ENCODE data around the gene ACSF2.

The ACSF2 gene

DNA sequence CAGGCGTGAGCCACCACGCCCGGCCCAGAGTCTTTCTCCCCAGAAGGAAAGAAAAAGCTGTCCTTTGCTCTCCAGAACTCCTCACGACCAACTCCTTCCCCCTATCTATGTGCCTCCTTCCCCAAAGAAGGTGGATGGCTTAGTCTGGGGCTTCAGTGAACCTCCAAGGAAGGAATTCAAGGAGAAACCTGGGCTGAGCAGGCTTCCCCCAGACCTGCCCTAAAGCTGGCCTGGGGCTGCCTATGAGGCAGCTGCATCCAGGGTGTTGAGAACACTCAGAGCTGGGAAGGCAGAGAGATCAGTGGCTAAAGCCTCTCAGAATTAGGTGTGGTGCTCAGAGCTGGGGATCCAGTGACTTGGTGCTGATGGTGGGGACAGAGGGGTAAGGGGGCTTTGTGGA is 3.8 kb downstream of the ACSF2 start:
- peaks cover 29 to 41% (median 35%) of the 10 kb centered on the region in 10 experiments for H3K4me1 ChIP-seq
- no peaks in the 10 kb centered on the region for H3K9me3 ChIP-seq (replicated peaks in 1 of 11)
- H4K20me1 ChIP-seq: peaks cover 0 to 50% (median 0%) of the 10 kb centered on the region in 11 experiments; a peak in 4 of 22 replicates
- H3K4me2 ChIP-seq: peak overlapping the region in 2 of 11 experiments; percentile 13 to 18; a peak in 1 of 22 replicates
- H3K27ac ChIP-seq: no peak overlapping the region
- no peaks in the 10 kb centered on the region for H3K27me3 ChIP-seq
- no peak for TF ChIP-seq Cebpa-rat (IDR thresholded peaks at IDR 0.05)
- peak overlapping the region in 2 of 11 experiments; percentile 34 to 44; a peak in 2 of 22 replicates for H3K9ac ChIP-seq
- no peak overlapping the region for H3K4me3 ChIP-seq
- peaks cover 0 to 35% (median 0%) of the 10 kb centered on the region in 11 experiments; a peak in 8 of 22 replicates for H3K36me3 ChIP-seq

DNA sequence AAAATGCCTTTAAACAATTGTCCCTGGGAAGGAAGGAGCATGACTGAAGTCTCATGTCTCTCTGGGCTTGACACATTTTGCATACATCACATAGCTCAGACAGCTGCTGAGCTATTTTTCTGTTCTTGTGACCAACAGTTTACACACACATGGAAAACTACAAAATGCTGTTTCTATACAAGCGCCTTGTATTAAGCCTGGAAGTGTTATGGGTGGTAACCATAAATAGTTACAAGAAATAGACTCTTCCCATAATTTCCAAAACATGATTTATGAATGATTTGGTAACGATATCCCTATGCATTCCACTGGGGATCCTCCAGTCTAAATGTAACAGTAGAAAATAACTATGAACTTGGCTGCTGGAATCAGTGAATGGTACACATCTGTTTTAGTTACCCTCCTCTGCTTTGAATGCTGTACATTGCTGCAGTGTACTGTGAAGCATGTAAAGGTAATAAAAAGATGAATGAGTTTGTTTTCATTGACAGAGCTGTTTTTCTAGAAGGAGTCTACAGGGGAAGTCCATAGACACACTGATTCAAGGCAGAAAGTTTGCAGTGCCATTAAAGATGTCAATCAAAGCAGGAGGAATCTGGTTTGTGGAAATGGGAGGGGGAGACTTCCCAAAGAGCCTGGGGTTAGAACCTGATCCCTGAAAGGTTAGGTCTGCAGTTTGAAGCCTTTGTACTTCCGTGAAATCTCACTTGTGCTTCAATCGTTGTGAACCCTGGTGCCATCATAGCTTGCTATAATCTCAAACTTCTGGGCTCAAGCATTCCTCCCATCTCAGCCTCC is 5.0 kb downstream of the ACSF2 start:
- peaks cover 19 to 30% (median 25%) of the 10 kb centered on the region in 10 experiments for H3K4me1 ChIP-seq
- no peak for TF ChIP-seq Cebpa-rat (IDR thresholded peaks at IDR 0.05)
- H3K9me3 ChIP-seq (replicated peaks in 1 of 11): no peaks in the 10 kb centered on the region
- peaks cover 0 to 42% (median 9%) of the 10 kb centered on the region in 11 experiments; a peak in 9 of 22 replicates for H3K36me3 ChIP-seq
- H3K27ac ChIP-seq: no peak overlapping the region
- H3K9ac ChIP-seq: no peak overlapping the region
- H3K4me3 ChIP-seq: no peak overlapping the region
- H4K20me1 ChIP-seq: peaks cover 0 to 60% (median 0%) of the 10 kb centered on the region in 11 experiments; a peak in 4 of 22 replicates
- H3K27me3 ChIP-seq: no peaks in the 10 kb centered on the region
- H3K4me2 ChIP-seq: no peak overlapping the region

DNA sequence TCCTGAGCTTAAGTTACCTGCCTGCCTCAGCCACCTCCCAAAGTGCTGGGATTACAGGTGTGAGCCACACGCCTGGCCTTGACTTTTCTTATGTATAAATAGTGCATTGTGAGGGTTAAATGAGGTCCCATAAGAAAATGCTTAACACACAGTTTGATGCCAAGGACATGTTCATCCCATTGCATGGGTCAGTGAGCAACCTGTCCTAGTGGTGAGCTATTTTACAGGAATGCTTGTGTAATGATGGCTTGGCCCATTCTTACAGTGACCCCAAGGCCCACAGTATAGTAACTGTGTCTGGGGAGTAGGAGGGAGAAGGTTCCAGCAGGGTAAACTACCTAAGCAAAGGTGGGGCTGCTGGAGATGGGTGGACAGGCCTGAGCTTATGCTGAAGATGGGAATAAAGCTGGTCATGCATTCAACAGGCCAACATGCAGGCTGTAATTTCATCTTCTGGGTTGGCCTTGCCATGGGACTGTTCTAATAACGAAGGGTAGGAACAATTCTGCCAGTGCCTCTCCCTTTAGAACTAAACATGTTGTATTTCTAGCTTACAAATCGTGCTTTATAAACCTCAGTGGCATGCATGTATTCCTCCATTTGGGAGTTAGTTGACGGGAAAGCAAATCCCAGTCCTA is 6.2 kb downstream of the ACSF2 start:
- no peak for TF ChIP-seq Cebpa-rat (IDR thresholded peaks at IDR 0.05)
- Histone ChIP-seq H3K36me3 (peaks cover 0 to 52% (median 12%) of the 10 kb centered on the region in 11 experiments; a peak in 14 of 22 replicates), H3K4me1 (peaks cover 10 to 26% (median 17%) of the 10 kb centered on the region in 10 experiments)

DNA sequence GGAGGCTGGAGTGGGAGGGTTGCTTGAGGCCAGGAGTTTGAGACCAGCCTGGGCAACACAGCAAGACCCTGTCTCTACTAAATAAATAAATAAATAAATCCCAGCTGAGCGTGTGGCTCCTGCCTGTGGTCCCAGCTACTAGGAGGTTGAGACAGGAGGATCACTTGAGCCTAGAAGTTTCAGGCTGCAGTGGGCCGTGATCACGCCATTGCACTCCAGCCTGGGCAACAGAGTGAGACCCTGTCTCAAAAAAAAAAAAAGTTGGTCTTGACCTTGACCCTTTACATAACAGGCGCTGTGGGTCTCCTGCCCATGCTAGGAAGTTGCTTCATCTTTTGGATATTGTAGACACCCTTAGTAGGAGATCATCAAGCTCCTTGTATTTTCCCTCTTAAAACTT is 11.4 kb downstream of the ACSF2 start:
- no peak for TF ChIP-seq Cebpa-rat (IDR thresholded peaks at IDR 0.05)
- no peak overlapping the region for H3K27ac ChIP-seq
- peaks cover 0 to 63% (median 15%) of the 10 kb centered on the region in 11 experiments; a peak in 14 of 22 replicates for H3K36me3 ChIP-seq

More for the DNA sequence above, 6.2 kb downstream of the ACSF2 start:
- Histone ChIP-seq H3K27me3 (no peaks in the 10 kb centered on the region), H3K4me2 (no peak overlapping the region), H3K27ac (no peak overlapping the region), H3K4me3 (no peak overlapping the region), H3K9me3 (replicated peaks in 1 of 11) (no peaks in the 10 kb centered on the region), H4K20me1 (peaks cover 0 to 65% (median 0%) of the 10 kb centered on the region in 11 experiments; a peak in 4 of 22 replicates), H3K9ac (no peak overlapping the region)

GRCh38 chr17:50439008-50439407 is 13.0 kb downstream of the ACSF2 start:
- TF ChIP-seq Cebpa-rat (IDR thresholded peaks at IDR 0.05): no peak
- no peak overlapping the region for H3K4me2 ChIP-seq
- H3K4me3 ChIP-seq: no peak overlapping the region
- no peak overlapping the region for H3K9ac ChIP-seq
- H4K20me1 ChIP-seq: peaks cover 0 to 72% (median 0%) of the 10 kb centered on the region in 11 experiments; a peak in 3 of 22 replicates
- H3K9me3 ChIP-seq (replicated peaks in 1 of 11): no peaks in the 10 kb centered on the region
- H3K27me3 ChIP-seq: no peaks in the 10 kb centered on the region
- peaks cover 0 to 3% (median 0%) of the 10 kb centered on the region in 10 experiments; a peak in 2 of 20 replicates for H3K4me1 ChIP-seq
- H3K27ac ChIP-seq: no peak overlapping the region
- peaks cover 0 to 56% (median 12%) of the 10 kb centered on the region in 11 experiments; a peak in 14 of 22 replicates for H3K36me3 ChIP-seq

More for the DNA sequence above, 11.4 kb downstream of the ACSF2 start:
- no peak overlapping the region for H3K9ac ChIP-seq
- no peak overlapping the region for H3K4me2 ChIP-seq
- H3K9me3 ChIP-seq (replicated peaks in 1 of 11): no peaks in the 10 kb centered on the region
- H3K27me3 ChIP-seq: no peaks in the 10 kb centered on the region
- peaks cover 0 to 70% (median 0%) of the 10 kb centered on the region in 11 experiments; a peak in 4 of 22 replicates for H4K20me1 ChIP-seq
- H3K4me1 ChIP-seq: peaks cover 0 to 5% (median 0%) of the 10 kb centered on the region in 10 experiments; a peak in 2 of 20 replicates
- no peak overlapping the region for H3K4me3 ChIP-seq

- Histone ChIP-seq H3K4me3 (no peak overlapping the region), H3K9me3 (replicated peaks in 1 of 11) (no peaks in the 10 kb centered on the region), H3K27ac (no peak overlapping the region), H3K4me1 (no peaks in the 10 kb centered on the region), H3K4me2 (no peak overlapping the region), H3K27me3 (no peaks in the 10 kb centered on the region), H4K20me1 (peaks cover 0 to 74% (median 0%) of the 10 kb centered on the region in 11 experiments; a peak in 3 of 22 replicates), H3K9ac (no peak overlapping the region), H3K36me3 (peaks cover 0 to 54% (median 11%) of the 10 kb centered on the region in 11 experiments; a peak in 13 of 22 replicates)
- TF ChIP-seq Cebpa-rat (IDR thresholded peaks at IDR 0.05): no peak
These were observed 14.3 kb downstream of the ACSF2 start for GRCh38 chr17:50440172-50440837.

- Histone ChIP-seq H3K36me3 (peaks cover 0 to 56% (median 8%) of the 10 kb centered on the region in 11 experiments; a peak in 12 of 22 replicates), H3K4me1 (no peaks in the 10 kb centered on the region), H3K27me3 (no peaks in the 10 kb centered on the region), H3K9ac (no peak overlapping the region), H3K27ac (no peak overlapping the region), H3K4me2 (no peak overlapping the region), H4K20me1 (peaks cover 0 to 77% (median 0%) of the 10 kb centered on the region in 11 experiments; a peak in 3 of 22 replicates), H3K9me3 (replicated peaks in 1 of 11) (no peaks in the 10 kb centered on the region), H3K4me3 (no peak overlapping the region)
- TF ChIP-seq Cebpa-rat (IDR thresholded peaks at IDR 0.05): no peak
These were observed 15.1 kb downstream of the ACSF2 start for GRCh38 chr17:50440838-50441829.
